Measurements from ENCODE around the gene SRGAP2B. TPM values are rescaled to one million over a fixed set of nuclear protein-coding genes. Genes with fewer than 3 reads are reported as not detected.
"Not testable (repeated sequence)": the region's sequence is repeated elsewhere in the genome, so short reads cannot be mapped to it uniquely, and the experiment has no call there.

Gene SRGAP2B
- total and polyA plus RNA-seq, 5 experiments from 2014 or later: 0.54 to 15.2 (median 0.99) TPM

DNA sequence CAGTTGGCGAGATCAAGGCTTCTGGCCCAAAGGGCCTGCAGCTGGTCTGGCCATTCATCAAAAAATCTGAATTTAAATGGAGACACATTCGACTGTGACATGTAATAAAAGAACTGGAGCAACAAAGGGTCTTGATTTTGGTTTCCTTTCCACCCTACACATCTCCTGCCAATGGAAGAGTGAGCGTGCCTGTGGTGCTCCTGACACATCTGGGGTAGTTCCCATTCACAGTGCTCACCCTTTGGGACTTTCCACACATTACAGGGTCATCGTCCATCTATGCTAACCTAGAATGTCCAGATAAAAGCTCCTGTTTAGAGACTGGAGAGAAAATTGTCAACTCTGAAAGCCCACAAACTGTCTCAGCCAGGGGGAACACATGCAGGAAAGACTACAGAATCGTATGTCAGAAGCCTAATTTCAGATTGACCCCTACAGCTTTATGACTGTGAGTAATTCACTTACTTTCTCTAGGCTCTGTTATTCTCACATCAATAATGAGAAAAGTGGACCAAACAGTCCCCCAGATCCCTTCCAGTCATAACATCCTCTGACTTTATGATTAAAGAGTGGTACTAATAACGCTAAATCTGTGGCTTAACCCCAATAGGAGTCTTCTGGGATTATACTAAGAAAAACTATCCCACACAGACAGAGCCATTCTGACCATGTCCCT is 46.8 kb downstream of the SRGAP2B start:
- H3K9me3 Mint-ChIP-seq, H3K27ac Mint-ChIP-seq, DNase-seq, H3K4me3 Mint-ChIP-seq, H3K36me3 Mint-ChIP-seq, H3K27me3 Mint-ChIP-seq, H3K4me1 Mint-ChIP-seq, POLR2A ChIA-PET, ATAC-seq: not testable (repeated sequence)

DNA sequence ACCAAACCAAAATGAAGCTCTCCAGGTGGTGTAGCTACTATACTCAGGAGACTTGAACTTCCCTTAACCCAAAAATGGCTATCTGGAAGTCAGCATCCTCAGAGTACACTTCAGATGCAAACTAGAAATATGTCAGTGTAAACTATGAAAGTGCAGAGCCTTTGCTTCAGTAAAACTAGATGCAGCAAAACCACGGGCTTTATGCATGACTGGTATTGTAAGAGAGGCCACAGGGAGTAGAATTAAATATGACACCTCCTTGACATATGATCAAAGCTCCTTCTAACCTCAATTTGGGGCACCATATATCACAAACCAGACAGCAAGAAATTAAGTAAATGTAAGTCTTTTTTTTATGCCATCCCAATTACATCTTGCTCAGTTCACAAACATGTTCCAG is 47.6 kb downstream of the SRGAP2B start:
- H3K36me3 Mint-ChIP-seq, H3K4me1 Mint-ChIP-seq, H3K9me3 Mint-ChIP-seq, ATAC-seq, H3K27me3 Mint-ChIP-seq, H3K4me3 Mint-ChIP-seq, H3K27ac Mint-ChIP-seq, DNase-seq, POLR2A ChIA-PET: not testable (repeated sequence)

DNA sequence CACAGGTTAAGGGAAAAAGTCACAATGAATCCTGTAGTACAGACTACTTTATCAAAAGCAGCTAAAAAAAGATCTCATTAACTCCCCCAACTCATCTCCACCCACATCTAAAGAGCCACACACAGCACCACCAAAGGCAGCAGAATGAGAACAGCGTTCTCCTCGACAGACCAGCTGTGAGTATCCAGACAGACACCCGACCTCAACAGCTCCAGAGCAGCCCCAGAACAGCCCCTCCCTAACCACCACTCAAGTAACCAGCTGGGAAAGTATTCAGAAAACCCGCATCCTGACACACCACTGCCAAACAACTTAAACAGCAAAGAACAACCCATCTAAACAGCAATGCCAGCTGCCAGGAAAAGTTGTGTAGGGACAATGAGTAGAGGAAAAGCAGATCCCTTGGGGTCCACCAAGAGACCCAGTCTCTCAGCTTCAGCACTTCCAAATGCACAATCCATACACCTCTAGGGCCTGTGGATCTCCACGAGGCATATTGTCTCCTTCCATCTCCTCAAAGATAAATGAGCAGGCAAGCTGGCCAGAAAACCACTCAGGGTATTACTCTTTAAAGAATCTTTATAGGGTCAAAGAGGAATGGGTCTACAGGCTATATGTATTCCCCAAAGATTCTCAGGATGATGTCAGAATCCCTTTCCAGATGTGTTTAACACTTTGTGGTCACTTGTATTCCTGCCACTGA is 49.4 kb downstream of the SRGAP2B start:
- H3K36me3 Mint-ChIP-seq, H3K27ac Mint-ChIP-seq, H3K4me1 Mint-ChIP-seq, H3K9me3 Mint-ChIP-seq, DNase-seq, H3K4me3 Mint-ChIP-seq, POLR2A ChIA-PET, ATAC-seq, H3K27me3 Mint-ChIP-seq: not testable (repeated sequence)

DNA sequence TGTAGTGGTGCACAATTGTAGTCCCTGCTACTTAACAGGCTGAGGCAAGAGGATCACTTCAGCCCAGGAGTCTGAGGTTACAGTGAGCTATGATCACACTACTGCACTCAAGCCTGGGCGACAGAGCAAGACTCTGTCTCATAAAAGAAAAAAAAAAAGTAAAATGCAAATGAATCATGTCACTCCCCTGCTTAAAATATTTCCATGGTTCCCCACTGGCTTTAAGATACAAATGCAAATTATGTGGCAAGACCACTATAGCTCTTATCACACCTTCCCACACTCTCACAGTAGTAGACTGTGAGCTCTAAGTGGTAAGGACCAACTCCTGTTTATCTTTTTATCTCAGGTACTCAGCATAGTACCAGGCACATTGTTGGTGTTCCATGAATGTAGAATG is 53.6 kb downstream of the SRGAP2B start:
- peak in 1 of 2 donors; percentile 23 for ATAC-seq

DNA sequence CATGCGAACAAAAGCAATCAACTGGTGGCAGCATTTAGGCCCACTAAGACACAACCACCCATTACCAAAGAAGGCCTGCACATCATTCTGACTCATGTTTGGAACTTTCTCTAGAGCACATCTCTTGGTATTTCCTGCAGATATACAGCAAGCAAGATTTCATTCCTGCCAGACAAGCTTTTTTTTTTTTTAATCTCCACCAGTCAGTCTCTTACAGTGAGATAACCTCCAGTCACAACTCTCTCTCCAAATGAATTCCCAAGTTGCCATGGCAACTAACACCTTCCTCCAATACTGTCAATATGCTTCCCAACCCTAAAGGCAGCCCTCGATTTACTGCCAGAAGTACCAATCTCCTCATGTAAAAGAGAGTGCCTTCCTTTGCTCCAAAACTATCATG is 59.1 kb downstream of the SRGAP2B start:
- H3K4me1 Mint-ChIP-seq, H3K9me3 Mint-ChIP-seq, DNase-seq, H3K27me3 Mint-ChIP-seq, H3K36me3 Mint-ChIP-seq, ATAC-seq, H3K4me3 Mint-ChIP-seq, POLR2A ChIA-PET: not testable (repeated sequence)
- H3K27ac Mint-ChIP-seq: peak overlapping the region in 1 of 10 donors; percentile 15

More for the DNA sequence above, 53.6 kb downstream of the SRGAP2B start:
- DNase-seq, H3K4me3 Mint-ChIP-seq, POLR2A ChIA-PET, H3K4me1 Mint-ChIP-seq, H3K27ac Mint-ChIP-seq, H3K27me3 Mint-ChIP-seq, H3K9me3 Mint-ChIP-seq, H3K36me3 Mint-ChIP-seq: not testable (repeated sequence)

DNA sequence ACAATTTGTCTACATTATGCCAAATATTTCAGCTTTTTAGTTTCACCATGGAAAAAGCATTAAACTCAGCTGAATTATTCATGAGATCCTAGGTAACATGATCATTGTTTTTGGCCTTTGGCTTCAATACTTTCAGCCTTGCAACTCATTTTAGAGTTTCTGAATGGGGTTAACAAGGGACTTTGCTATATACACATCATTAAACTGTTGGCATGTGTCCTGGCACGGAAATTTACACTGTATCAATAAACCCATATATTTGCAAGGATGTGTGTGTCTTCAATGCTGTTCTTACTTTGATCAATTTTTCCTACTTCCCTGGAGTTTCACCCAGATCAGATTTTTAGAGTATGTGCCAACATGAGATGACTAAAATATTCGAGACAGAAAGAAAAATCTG is 61.6 kb downstream of the SRGAP2B start:
- H3K4me1 Mint-ChIP-seq, H3K4me3 Mint-ChIP-seq, ATAC-seq, H3K9me3 Mint-ChIP-seq, H3K27ac Mint-ChIP-seq, POLR2A ChIA-PET, H3K36me3 Mint-ChIP-seq, H3K27me3 Mint-ChIP-seq, DNase-seq: not testable (repeated sequence)

DNA sequence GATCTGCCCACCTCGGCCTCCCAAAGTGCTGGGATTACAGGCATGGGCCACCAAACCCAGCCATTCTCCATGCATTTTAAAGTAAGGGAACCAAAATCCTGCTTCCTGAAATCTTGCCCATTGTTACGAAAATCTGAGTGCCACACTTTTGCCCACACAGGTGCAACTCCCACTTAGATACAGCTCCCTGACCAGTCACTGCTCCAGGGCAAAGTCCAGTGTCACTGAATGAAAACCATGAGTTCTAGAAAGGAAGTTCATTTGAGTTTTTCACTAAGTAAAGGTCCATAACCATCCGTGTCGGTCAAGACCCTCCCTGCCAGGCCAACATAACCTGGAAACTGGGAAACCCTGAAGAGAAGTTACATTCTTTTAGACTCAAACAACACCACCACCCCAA is 67.9 kb downstream of the SRGAP2B start:
- ATAC-seq, DNase-seq, H3K27ac Mint-ChIP-seq, POLR2A ChIA-PET, H3K9me3 Mint-ChIP-seq, H3K4me1 Mint-ChIP-seq, H3K27me3 Mint-ChIP-seq, H3K36me3 Mint-ChIP-seq, H3K4me3 Mint-ChIP-seq: not testable (repeated sequence)

DNA sequence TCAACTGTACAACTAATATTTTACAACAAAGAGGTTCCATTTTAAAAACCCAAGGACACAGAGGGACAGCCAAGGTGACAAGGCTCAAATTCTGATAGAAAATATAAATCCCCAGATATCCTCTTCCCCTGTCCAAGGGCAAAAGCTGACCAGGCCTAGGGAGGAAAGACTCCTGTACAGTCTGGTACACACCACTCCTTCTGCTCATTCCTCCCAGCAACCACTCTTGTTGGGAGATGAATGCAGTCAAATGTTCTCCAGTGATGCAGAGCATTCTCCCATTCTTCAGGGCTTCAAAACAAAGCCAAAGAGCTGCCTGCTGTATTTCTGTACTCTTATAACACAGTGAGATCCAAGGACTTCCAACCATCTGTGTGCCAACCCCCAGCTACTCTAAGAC is 69.8 kb downstream of the SRGAP2B start:
- H3K27me3 Mint-ChIP-seq, DNase-seq, H3K4me1 Mint-ChIP-seq, H3K36me3 Mint-ChIP-seq, POLR2A ChIA-PET, H3K9me3 Mint-ChIP-seq, H3K4me3 Mint-ChIP-seq, ATAC-seq, H3K27ac Mint-ChIP-seq: not testable (repeated sequence)

DNA sequence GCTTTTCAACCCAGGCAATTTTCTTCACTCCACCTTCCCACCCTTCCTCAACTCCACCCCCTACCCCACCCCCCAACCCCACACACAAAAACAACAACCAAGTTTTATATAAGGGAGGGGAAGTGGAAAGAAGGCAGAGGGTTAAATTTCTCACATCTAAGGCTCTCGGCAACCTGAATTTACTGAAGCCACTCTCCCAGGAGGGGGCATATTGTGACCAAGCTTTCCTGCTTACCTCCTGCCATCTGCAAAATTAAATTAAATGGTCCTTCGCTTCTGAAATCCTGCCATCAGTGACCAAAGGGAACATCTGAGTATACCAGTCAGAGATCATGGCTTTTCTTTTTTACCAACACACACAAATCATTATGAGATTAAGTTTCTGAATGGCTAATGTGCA is 72.9 kb downstream of the SRGAP2B start:
- H3K4me1 Mint-ChIP-seq, DNase-seq, POLR2A ChIA-PET, H3K27ac Mint-ChIP-seq, H3K9me3 Mint-ChIP-seq, H3K27me3 Mint-ChIP-seq, ATAC-seq, H3K4me3 Mint-ChIP-seq, H3K36me3 Mint-ChIP-seq: not testable (repeated sequence)

DNA sequence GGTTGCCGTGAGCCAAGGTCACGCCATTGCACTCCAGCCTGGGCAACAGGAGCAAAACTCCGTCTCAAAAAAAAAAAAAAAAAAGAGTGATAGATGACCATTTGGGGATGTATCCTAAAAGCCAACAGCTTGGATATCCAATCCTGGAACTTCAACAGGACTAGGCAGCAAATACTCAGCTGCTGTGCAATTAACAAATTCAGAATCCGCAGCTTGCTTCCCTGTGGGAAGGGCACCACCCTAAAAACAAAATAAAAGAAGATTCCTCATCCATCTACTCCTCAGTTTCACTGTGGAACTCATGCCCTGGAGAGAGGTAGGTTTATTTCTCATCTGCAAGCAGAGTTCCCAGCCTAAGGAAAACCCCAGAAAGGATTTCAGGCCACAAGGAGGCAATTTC is 73.4 kb downstream of the SRGAP2B start:
- DNase-seq, H3K36me3 Mint-ChIP-seq, ATAC-seq, H3K27ac Mint-ChIP-seq, POLR2A ChIA-PET, H3K9me3 Mint-ChIP-seq, H3K4me3 Mint-ChIP-seq, H3K27me3 Mint-ChIP-seq, H3K4me1 Mint-ChIP-seq: not testable (repeated sequence)

DNA sequence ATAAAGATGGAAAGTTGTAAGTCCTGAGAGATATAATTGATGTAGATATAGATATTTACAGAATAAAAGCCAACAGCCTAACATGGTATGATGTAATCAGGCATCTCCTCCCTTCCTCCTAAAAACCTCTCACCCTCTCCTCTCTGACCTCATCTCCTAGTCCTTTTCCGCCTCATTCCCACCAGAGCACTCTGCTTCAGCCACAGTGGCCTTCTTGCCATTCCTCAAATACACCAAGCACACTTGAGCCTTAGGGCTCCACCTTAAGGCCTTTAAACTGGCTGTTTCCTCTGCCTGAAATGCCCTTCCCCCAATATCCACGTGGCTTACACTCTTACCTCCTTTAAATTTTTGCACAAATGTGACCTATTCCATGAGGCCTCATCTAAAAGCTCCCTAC is 75.4 kb downstream of the SRGAP2B start:
- H3K4me3 Mint-ChIP-seq, H3K9me3 Mint-ChIP-seq, H3K36me3 Mint-ChIP-seq, POLR2A ChIA-PET, H3K27me3 Mint-ChIP-seq, ATAC-seq, DNase-seq, H3K4me1 Mint-ChIP-seq, H3K27ac Mint-ChIP-seq: not testable (repeated sequence)

DNA sequence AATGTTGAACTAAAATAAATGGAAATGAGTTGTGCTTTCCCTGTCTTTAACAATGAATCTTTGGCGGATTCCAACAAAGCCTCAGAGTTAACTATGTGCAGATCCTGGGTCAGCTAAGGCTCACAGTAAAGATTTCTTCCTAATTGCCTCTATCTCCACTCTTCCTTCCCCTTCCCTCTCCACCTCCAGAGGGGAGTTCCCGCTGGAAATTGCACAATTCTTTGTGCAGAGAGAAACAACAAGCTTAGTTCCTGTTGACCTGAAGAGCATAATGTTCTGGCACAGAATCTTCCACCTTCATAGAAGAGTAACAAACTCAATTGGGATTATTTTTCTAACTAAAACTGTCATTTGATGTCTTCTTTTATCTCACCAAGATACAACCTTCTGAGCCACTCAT is 77.4 kb downstream of the SRGAP2B start:
- ATAC-seq, H3K9me3 Mint-ChIP-seq, POLR2A ChIA-PET, H3K4me1 Mint-ChIP-seq, H3K36me3 Mint-ChIP-seq, H3K4me3 Mint-ChIP-seq, H3K27ac Mint-ChIP-seq, H3K27me3 Mint-ChIP-seq, DNase-seq: not testable (repeated sequence)

DNA sequence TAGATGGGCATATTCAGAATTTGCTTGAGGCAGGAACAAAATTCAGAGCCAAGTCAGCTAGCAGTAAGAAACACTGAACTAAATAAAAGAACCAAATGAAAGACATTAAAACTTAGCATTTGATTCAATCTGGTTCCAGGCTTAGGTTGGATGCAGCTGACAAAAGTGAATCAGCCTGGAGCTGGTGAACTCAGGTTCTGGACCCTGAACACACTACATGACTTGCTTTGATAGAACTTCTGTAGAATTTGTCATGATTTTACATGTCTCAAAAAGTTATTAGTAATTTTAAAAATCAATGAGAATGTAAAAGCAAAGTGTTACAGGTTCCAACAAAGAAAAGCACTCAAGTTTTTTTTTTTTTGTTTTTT is 78.7 kb downstream of the SRGAP2B start:
- ATAC-seq: not testable (repeated sequence)

More for the DNA sequence above, 78.7 kb downstream of the SRGAP2B start:
- POLR2A ChIA-PET, DNase-seq, H3K27ac Mint-ChIP-seq, H3K4me1 Mint-ChIP-seq, H3K4me3 Mint-ChIP-seq, H3K36me3 Mint-ChIP-seq, H3K9me3 Mint-ChIP-seq, H3K27me3 Mint-ChIP-seq: not testable (repeated sequence)

Data from naive thymus-derived CD8-positive, alpha-beta T cell (primary cell).